Neutrophil (primary cell): Measurements from ENCODE around the gene DGCR2.

Experiments used
- H3K27ac ChIP-seq: fragments of 200-600 bp; sonication (generic); 2 replicates; pipeline ENCODE4 v1.5.1; 2016; ENCODE audit warnings: mild to moderate bottlenecking, moderate library complexity
- H3K27me3 ChIP-seq: fragments of 200-600 bp; sonication (generic); 2 replicates; pipeline ENCODE4 v1.6.0; 2016; ENCODE audit warnings: mild to moderate bottlenecking
- H3K36me3 ChIP-seq: fragments of 200-600 bp; sonication (generic); 2 replicates; pipeline ENCODE4 v1.5.1; 2017
- H3K4me1 ChIP-seq, 2 experiments: fragments of 200-600 bp in 1 of 2; sonication (generic) in 1 of 2; 1 replicate in 1 of 2; 2 replicates in 1 of 2; pipeline versions ENCODE4 v1.5.1 to v1.6.1; 2013 to 2016; ENCODE audit warnings: low read depth in 1 of 2, low read length in 1 of 2, mild to moderate bottlenecking in 1 of 2, moderate library complexity in 1 of 2; ENCODE audit not compliant: control insufficient read depth in 1 of 2, insufficient read depth in 1 of 2
- H3K4me3 ChIP-seq, 2 experiments: fragments of 200-600 bp in 1 of 2; sonication (generic) in 1 of 2; 1 replicate in 1 of 2; 2 replicates in 1 of 2; pipeline ENCODE4 v1.5.1; 2013 to 2016; ENCODE audit warnings: low read depth in 1 of 2, low read length in 1 of 2, mild to moderate bottlenecking in 1 of 2, moderate library complexity in 1 of 2
- H3K9me3 ChIP-seq: fragments of 200-600 bp; sonication (generic); 2 replicates; pipeline ENCODE4 v1.5.1; 2016
- TF ChIP-seq, protein P1 (sequence below): fragments of 200-600 bp; sonication (generic); IDR thresholded peaks from 2 replicates; pipeline ENCODE4 v1.5.1; 2016; ENCODE audit warnings: antibody characterized with exemption

The DGCR2 gene

DNA sequence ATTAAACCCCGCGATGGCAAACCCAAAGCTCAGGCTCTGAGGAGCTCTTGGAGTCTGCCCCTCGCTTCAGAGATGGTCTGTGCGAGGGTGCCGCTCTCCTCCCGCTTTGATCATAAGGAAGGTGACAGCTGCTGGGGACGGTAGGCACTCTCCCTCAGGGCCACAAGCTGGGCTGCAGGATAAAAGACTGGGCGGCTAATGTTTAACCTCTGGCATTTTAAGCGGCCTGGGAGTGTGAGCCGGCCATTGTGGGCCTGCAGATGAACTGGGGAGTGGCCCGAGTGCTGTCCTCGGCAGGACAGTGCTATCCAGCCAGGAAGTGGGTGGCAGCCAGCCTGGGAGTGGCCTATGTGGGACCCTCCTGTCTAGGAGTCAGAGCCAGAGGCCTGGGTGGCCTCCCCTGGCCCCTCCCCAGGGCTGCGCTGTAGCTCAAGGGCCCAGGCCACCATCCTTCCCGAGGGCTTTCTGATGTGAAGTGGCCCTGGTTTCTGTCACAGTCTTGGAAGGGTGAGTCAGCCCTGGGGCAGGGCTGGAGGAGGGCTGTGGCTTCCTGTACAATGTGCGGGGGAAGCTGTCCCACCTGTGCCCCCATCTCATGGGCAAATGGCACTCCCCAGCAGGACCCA, 127.4 kb downstream of the DGCR2 start:
- Histone ChIP-seq H3K27ac (no peak overlapping the region), H3K9me3 (no peaks in the 10 kb centered on the region), H3K27me3 (peaks cover 38% of the 10 kb centered on the region), H3K36me3 (no peaks in the 10 kb centered on the region), H3K4me1 (no peaks in the 10 kb centered on the region), H3K4me3 (no peak overlapping the region)
- TF ChIP-seq, protein P1, sequence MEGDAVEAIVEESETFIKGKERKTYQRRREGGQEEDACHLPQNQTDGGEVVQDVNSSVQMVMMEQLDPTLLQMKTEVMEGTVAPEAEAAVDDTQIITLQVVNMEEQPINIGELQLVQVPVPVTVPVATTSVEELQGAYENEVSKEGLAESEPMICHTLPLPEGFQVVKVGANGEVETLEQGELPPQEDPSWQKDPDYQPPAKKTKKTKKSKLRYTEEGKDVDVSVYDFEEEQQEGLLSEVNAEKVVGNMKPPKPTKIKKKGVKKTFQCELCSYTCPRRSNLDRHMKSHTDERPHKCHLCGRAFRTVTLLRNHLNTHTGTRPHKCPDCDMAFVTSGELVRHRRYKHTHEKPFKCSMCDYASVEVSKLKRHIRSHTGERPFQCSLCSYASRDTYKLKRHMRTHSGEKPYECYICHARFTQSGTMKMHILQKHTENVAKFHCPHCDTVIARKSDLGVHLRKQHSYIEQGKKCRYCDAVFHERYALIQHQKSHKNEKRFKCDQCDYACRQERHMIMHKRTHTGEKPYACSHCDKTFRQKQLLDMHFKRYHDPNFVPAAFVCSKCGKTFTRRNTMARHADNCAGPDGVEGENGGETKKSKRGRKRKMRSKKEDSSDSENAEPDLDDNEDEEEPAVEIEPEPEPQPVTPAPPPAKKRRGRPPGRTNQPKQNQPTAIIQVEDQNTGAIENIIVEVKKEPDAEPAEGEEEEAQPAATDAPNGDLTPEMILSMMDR = no peak

DNA sequence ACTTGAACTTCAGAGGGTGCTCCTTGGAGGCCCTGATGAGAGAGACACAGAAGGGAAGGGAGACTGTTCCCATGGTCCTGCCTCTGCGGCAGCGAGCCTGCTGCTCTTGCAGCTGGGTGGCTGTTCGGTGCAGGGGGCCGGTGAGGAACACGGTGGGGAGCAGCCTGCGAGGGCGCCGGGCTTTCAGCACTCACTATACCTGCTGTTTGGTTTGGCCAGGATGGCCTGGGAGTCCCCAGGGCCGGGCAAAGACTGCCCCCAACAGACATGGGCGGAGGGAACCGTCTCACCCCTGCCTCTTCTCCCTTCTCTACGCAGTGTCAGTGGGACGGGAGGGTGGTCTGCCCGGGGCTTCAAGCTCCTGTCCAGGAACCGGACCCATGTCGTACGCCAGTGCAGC, 128.2 kb downstream of the DGCR2 start:
- H3K9me3 ChIP-seq = no peaks in the 10 kb centered on the region
- no peaks in the 10 kb centered on the region for H3K4me1 ChIP-seq
- TF ChIP-seq, protein P1 = no peak
- H3K27me3 ChIP-seq = peaks cover 33% of the 10 kb centered on the region
- H3K4me3 ChIP-seq = no peak overlapping the region
- H3K27ac ChIP-seq = no peak overlapping the region
- no peaks in the 10 kb centered on the region for H3K36me3 ChIP-seq

- H3K9me3 ChIP-seq = no peaks in the 10 kb centered on the region
- H3K4me1 ChIP-seq = no peaks in the 10 kb centered on the region
- H3K36me3 ChIP-seq = no peaks in the 10 kb centered on the region
- H3K27me3 ChIP-seq = peaks cover 30% of the 10 kb centered on the region
- no peak overlapping the region for H3K27ac ChIP-seq
- TF ChIP-seq, protein P1 = no peak
- no peak overlapping the region for H3K4me3 ChIP-seq
These were observed 129.5 kb downstream of the DGCR2 start for GRCh38 chr22:18992543-18993198.

- Histone ChIP-seq H3K9me3 (no peaks in the 10 kb centered on the region), H3K4me1 (no peaks in the 10 kb centered on the region), H3K27me3 (peaks cover 23% of the 10 kb centered on the region), H3K36me3 (no peaks in the 10 kb centered on the region), H3K27ac (no peak overlapping the region), H3K4me3 (no peak overlapping the region)
- TF ChIP-seq, protein P1 = no peak
These were observed 130.3 kb downstream of the DGCR2 start for GRCh38 chr22:18991821-18992442.

DNA sequence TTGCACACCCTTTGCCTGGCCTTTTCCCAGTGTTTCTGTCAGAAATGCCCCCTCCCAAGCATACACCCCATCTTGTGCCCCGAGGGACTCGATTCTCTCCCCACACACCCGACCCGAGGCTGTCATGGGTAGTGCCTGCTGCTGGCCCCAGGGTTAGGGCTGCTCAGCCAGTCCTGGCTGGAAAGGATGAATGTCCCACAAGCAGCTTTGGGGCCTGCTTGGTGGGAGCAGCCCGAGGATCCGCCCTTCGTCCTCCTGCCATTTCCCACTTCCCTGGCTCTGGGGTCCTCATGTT, 131.1 kb downstream of the DGCR2 start:
- no peaks in the 10 kb centered on the region for H3K4me1 ChIP-seq
- H3K9me3 ChIP-seq = no peaks in the 10 kb centered on the region
- H3K27me3 ChIP-seq = peaks cover 18% of the 10 kb centered on the region
- TF ChIP-seq, protein P1 = no peak
- H3K27ac ChIP-seq = no peak overlapping the region
- H3K4me3 ChIP-seq = no peak overlapping the region
- no peaks in the 10 kb centered on the region for H3K36me3 ChIP-seq
